HG03558 (cell line): ENCODE measurements around the gene DYRK1A.

Experiments used
- ATAC-seq: cut with Tn5 transposase; IDR thresholded peaks from one replicate; pipeline ENCODE4 v1.9.1; 2021; ENCODE audit warnings: moderate number of reproducible peaks; ENCODE audit not compliant: unreplicated experiment; ENCODE audit errors: extremely low read depth

The DYRK1A gene

GRCh38 chr21:37472581-37472980 is 106.0 kb downstream of the DYRK1A start:
- ATAC-seq: no peak

DNA sequence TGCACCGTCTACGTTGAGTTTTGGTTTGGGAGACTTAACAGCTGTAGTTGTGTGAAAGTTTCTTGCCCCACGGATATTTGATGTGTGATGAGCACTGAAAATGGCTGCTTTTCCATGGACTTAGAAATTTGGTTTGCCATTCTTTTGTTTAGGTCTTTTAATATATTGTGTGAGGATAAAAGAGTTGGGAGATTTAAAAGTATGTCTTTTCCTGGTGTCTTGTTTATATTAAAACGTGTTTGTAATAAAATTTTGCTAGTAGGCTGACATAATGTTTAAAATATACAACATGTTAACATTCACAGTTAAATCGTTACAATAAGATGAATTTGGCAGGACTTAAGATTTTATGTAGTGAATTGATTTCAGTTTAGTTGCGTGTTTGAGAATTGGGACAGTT is 106.9 kb downstream of the DYRK1A start:
- ATAC-seq: no peak

DNA sequence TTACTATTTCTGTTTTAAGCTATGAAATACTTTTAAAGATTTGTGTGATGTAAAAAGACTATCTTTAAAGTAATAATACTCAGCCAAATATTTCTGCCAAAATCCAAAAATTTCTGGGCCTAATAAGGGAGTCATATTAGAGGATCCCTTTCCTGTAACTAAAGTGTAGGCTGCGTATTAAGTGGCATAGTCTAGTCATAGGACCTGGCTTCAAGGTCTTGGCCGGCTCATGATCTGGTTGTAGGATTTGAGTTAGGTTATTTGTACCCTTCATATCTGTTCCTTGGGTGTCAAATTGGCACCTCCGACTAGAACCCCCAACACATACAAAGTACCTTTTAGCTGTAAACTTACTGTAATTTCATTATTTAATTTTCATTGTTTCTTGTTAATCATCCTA is 107.8 kb downstream of the DYRK1A start:
- ATAC-seq: no peak

DNA sequence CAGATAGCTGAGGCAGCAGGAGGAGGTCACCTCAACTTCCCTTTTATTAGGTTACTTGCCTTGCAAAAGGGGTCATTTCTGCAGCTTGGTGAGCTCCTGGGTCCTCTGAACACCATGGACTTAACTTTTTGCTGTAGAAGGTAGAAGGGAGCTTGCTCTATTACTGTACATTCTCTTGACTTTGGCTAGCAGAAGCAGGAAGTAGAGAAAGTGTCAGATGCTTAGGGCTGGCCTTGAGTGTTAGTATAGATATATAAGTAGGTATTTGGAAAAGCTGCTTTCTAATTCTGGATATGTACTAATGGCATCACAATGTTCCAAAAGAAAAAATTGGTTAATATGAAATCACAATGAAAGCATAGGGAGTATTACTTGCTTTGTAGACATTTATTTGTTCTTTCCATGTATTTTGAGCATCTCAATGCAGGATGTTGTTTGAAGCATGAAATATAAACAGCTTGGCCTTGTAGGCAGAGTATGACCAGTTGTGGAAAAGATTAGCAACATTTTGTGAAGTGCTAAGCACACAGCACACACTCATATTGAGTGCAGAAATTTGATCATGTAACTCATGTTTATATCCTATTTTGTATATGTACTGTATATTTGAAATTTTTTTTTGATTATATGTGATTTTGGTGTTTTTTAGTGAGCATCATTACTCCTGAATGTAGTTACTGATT is 108.8 kb downstream of the DYRK1A start:
- ATAC-seq: no peak

- ATAC-seq: no peak
These were observed 112.2 kb downstream of the DYRK1A start for GRCh38 chr21:37478794-37479193.

- no peak for ATAC-seq
These were observed 117.2 kb downstream of the DYRK1A start for GRCh38 chr21:37483776-37484175.

GRCh38 chr21:37484535-37485474 is 118.2 kb downstream of the DYRK1A start:
- ATAC-seq: no peak

DNA sequence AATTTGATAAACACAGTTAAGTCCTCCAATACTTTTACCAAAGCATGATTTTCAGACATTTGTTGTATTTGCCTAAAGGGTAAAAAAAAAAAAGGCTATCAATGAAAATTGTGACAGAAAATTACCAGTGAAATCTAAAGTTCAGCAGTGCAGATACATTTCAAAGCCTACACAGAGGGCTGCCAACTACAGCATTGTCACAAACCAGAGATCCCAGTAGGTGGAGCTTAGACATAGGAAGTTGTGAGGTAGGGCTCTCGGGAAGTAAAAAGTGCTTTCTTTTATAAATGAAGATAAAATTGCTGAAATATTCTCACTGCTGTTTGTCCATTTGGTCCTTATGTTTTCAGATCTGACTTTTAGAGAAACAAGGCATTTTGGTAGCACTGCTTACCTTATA is 123.0 kb downstream of the DYRK1A start:
- ATAC-seq: no peak

DNA sequence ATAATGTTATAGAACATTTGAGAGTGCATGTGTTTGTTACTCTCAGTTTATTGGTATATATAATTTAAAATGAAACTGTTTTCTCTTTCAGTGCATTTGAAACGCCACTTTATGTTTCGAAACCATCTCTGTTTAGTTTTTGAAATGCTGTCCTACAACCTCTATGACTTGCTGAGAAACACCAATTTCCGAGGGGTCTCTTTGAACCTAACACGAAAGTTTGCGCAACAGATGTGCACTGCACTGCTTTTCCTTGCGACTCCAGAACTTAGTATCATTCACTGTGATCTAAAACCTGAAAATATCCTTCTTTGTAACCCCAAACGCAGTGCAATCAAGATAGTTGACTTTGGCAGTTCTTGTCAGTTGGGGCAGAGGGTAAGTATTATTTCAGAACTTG is 123.5 kb downstream of the DYRK1A start:
- ATAC-seq: no peak

DNA sequence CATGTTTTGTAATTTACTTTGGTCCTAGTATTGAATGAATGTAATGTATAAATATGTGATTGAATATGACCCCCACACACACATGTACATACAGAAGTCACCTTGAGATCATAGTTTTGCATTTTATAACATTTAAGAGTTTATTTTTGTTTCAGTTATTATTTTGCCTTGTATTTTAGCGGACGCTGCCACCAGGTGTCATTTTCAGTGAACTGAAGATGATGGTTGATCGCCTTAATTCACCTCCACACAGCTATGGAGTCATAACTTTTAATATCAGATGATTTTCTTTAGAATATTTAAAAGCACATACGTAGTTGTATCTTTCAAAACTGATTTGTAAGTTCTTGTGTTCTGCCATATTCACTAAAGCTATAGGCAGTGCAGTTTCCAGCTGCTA is 130.4 kb downstream of the DYRK1A start:
- no peak for ATAC-seq

- no peak for ATAC-seq
These were observed 132.1 kb downstream of the DYRK1A start for GRCh38 chr21:37498664-37499063.

GRCh38 chr21:37502947-37503346 is 136.4 kb downstream of the DYRK1A start:
- no peak for ATAC-seq

DNA sequence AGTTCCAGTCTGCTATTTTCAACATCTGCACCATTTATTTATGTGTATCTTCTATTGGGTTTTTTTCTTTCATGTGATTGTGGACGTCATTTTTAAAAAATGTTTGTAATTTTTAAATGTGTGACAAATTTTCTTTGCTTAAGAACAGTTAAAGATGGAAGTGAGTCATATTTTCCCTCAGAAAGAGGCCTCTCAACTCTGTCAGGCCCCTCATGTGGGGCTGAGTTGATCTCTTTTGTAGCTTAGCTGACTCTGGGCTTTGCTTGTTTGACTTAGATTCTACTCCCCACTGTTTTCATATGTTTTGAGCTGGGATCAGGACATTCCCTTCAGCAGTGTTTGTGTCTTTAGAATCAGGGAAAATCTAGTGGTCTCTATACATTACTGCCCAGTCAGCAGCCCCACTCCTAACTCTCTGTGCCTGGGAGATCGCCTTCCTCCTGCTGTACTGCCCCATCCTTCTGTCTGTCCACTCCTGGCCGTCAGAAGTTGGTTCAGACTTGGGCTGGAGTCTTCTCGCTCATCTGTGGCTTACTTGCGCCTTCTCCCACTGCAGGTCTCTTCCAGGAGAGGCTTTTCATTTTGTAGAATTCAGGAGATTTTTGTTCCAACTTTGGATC is 137.4 kb downstream of the DYRK1A start:
- no peak for ATAC-seq

DNA sequence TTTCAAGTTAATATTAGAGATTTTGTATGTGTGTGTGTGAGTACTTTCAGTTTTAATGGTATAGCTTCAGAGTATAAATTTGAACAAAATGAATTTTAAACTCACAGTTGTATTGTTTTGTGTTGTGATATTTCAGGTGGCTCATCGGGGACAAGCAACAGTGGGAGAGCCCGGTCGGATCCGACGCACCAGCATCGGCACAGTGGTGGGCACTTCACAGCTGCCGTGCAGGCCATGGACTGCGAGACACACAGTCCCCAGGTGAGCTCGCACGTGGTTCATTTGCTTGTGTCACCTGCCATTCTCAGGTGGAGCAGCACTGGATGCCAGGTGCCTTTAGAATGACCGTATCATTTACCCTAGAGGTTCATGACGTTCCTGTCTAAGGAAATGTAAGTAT is 139.4 kb downstream of the DYRK1A start:
- ATAC-seq: no peak

DNA sequence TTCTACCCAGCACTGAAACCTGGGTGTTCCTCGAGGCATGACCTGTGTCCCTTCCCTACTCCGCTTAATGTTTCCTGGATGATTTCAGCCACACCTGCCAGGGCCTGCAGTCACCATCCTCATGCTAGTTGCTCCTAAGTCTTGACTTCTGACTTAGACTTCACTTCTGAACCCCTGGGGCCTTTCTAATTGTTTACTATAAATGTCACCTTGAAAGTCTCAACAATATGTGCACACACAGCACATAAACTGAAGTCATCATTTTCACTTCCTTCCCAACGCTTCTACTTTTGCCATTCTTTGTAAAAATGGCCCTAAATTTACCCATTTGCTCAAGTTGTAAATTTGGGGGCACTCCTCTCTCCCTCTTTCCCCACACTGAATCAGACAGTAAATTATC is 141.1 kb downstream of the DYRK1A start:
- ATAC-seq: no peak

DNA sequence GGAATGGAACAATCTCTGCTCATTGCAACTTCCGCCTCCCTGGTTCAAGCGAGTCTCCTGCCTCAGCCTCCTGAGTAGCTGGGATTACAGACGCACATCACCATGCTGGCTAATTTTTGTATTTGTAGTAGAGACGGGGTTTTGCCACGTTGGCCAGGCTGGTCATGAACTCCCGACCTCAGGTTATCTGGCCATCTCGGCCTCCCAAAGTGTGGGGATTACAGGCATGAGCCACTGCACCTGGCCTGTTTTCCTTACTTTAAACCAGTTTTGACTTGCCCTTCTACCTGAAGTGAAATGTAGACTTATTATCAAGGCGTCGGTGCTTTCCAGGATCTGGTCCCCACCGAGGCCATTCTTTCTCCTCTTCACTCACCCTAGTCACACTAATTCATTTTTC is 141.8 kb downstream of the DYRK1A start:
- ATAC-seq: no peak

- ATAC-seq: no peak
These were observed 143.3 kb downstream of the DYRK1A start for GRCh38 chr21:37509802-37510393.

DNA sequence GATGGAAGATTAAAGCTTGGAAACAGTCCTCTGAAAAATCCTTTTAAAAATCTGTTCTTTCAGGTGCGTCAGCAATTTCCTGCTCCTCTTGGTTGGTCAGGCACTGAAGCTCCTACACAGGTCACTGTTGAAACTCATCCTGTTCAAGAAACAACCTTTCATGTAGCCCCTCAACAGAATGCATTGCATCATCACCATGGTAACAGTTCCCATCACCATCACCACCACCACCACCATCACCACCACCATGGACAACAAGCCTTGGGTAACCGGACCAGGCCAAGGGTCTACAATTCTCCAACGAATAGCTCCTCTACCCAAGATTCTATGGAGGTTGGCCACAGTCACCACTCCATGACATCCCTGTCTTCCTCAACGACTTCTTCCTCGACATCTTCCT is 145.3 kb downstream of the DYRK1A start:
- ATAC-seq: no peak

GRCh38 chr21:37513383-37513782 is 146.8 kb downstream of the DYRK1A start:
- ATAC-seq: no peak

- no peak for ATAC-seq
These were observed 147.6 kb downstream of the DYRK1A start for GRCh38 chr21:37514038-37514667.
